GM12874 (cell line): ENCODE results near the gene FES.
A peak's percentile ranks its signal among the peaks of the same experiment; 100 is the strongest.

Source experiments
- CTCF ChIP-seq: IDR thresholded peaks from 2 replicates; pipeline ENCODE4 v1.5.1; 2011; ENCODE audit warnings: low read depth, mild to moderate bottlenecking, control low read depth, low read length, moderate library complexity; ENCODE audit not compliant: insufficient read depth

The FES gene

GRCh38 chr15:90932660-90932991 lies 48.3 kb downstream of the FES start:
- no peak for TF ChIP-seq CTCF

GRCh38 chr15:90933301-90933700 lies 49.0 kb downstream of the FES start:
- TF ChIP-seq CTCF, result no peak

GRCh38 chr15:90934256-90934948 lies 50.1 kb downstream of the FES start:
- peak; percentile 95 for TF ChIP-seq CTCF

GRCh38 chr15:90934949-90935751 lies 50.8 kb downstream of the FES start, which contains the start of gene UNC45A:
Gene UNC45A (plus strand): TSS chr15:90935285. CDS start chr15:90935325, 40 bp downstream.
- 0 out of 2 replicates have a peak, but pooled peaks have one; percentile 0 for TF ChIP-seq CTCF

GRCh38 chr15:90936823-90937222 lies 52.5 kb downstream of the FES start:
- TF ChIP-seq CTCF, result no peak

GRCh38 chr15:90938261-90938660 lies 54.0 kb downstream of the FES start:
- no peak for TF ChIP-seq CTCF

- no peak for TF ChIP-seq CTCF
Observed at GRCh38 chr15:90939756-90940155, 55.5 kb downstream of the FES start.
